MM.1S (cell line): Measurements from ENCODE around the gene ANKRD24.

Source experiments
- EZH2 ChIP-seq: fragments of 300-600 bp; sonication (generic); optimal IDR thresholded peaks from 2 replicates; pipeline ENCODE3; 2017; ENCODE audit warnings: low read depth, mild to moderate bottlenecking, antibody characterized with exemption, low read length, mixed read lengths
- EZH2phosphoT487 ChIP-seq: fragments of 300-600 bp; sonication (generic); IDR thresholded peaks from 2 replicates; pipeline ENCODE4 v1.6.1; 2018; ENCODE audit warnings: antibody characterized with exemption, low read length
- TF ChIP-seq, protein P1 (sequence below): fragments of 300-600 bp; sonication (generic); IDR thresholded peaks from 2 replicates; pipeline ENCODE4 v1.5.1; 2016; ENCODE audit warnings: antibody characterized with exemption, low read length, mixed read lengths

DNA sequence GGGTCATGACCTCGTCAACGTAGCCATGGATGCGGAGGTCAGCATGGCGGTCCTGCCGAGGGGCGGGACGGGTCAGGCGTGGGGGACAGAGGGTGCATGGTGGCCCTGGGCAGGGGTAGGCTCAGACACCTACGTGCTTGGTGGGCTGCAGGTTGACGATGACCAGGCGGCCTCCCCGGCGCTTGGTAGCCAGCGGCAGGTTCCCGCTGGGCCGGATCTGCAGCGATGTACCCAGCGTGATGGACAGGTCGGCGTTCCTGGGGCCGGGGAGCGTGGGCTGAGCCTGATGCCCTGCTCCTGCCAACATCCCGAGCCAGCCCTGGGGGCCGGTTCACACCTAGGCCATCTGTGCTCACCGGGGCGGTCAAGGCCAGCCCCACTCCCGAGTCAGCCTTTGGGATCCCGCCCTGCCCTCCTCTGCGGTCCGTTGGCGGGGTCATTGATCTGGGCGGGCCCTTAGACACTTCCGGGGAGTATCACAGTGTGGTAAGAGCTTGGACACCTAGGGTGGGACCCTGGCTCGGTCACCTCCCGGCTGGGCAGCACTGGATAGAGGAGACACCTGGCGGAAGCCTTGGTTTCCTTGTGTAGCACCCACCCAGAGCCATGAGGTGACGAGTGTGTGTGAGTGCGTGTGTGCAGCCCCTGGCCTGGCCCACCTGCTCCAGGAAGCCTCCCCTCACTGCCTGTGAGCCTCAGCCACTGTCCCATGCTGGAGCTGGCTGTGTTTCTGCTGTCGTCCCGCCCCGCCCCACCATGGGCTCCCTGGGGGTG is 7.4 kb upstream of the ANKRD24 start:
- TF ChIP-seq EZH2phosphoT487 (no peak), EZH2 (no peak)
- TF ChIP-seq, protein P1, sequence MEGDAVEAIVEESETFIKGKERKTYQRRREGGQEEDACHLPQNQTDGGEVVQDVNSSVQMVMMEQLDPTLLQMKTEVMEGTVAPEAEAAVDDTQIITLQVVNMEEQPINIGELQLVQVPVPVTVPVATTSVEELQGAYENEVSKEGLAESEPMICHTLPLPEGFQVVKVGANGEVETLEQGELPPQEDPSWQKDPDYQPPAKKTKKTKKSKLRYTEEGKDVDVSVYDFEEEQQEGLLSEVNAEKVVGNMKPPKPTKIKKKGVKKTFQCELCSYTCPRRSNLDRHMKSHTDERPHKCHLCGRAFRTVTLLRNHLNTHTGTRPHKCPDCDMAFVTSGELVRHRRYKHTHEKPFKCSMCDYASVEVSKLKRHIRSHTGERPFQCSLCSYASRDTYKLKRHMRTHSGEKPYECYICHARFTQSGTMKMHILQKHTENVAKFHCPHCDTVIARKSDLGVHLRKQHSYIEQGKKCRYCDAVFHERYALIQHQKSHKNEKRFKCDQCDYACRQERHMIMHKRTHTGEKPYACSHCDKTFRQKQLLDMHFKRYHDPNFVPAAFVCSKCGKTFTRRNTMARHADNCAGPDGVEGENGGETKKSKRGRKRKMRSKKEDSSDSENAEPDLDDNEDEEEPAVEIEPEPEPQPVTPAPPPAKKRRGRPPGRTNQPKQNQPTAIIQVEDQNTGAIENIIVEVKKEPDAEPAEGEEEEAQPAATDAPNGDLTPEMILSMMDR, result no peak
